ENCODE results near the gene CD59.

GRCh38 chr11:33747979-33748378, 11.8 kb upstream of the CD59 start:
- no peak for TF ChIP-seq POLR2A (IDR thresholded peaks at IDR 0.05; ENCODE audit: low read depth, low read length)
- no peak for TF ChIP-seq GATA2 (IDR thresholded peaks at IDR 0.05; ENCODE audit: insufficient read depth, insufficient read length, low read depth, low read length)

All from endothelial cell of umbilical vein (primary cell).